Measurements from ENCODE around the gene OR2W3. TPM values are rescaled to one million over a fixed set of nuclear protein-coding genes. Genes with fewer than 3 reads are reported as not detected.

Gene OR2W3
- total and polyA plus RNA-seq, 2 of the 8 experiments (the other 6 are each of a cell fraction or from before 2014, with no cell fraction given): 0.12 to 1.1 TPM

DNA sequence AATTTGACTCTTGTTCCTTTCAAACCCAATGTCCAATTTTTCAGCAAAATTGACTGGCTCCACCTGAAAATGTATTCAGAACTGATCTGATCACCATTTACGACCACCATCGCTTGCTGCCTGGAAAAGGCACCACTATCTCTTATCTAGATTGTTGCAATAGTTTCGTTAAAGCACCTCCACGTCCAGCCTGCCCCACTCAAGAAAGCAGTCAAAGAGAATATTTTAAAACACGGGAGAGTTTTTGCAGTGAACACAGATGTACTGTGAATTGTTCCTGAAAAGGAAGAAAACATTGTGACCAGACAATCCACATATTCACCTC lies 49.7 kb upstream of the OR2W3 start:
- TF ChIP-seq GTF2F1 (IDR thresholded peaks at IDR 0.05; ENCODE audit: borderline replicate concordance, low read depth, low read length) (no peak), POU5F1 (IDR thresholded peaks at IDR 0.05; ENCODE audit: low read depth, low read length) (no peak), TAF7 (optimal IDR thresholded peaks at IDR 0.05; ENCODE audit: borderline replicate concordance, low read depth, low read length) (no peak), MAFK (IDR thresholded peaks at IDR 0.05; ENCODE audit: low read depth, low read length) (no peak), SP2 (IDR thresholded peaks at IDR 0.05; ENCODE audit: low read length) (no peak), EZH2 (IDR thresholded peaks at IDR 0.05; ENCODE audit: low read depth, low read length, severe bottlenecking) (no peak), KDM5A (IDR thresholded peaks at IDR 0.05; ENCODE audit: low read length) (no peak)
- Histone ChIP-seq H3K18ac (ENCODE audit: extremely low read depth, low read length) (no peak overlapping the region), H3K79me1 (ENCODE audit: low read depth, low read length) (no peaks in the 10 kb centered on the region), H3K27ac (ENCODE audit: low read depth, low read length) (no peak overlapping the region), H3K4me1 (replicated peaks in 1 of 4; ENCODE audit: control insufficient read depth in 3 of 4, insufficient read depth in 4 of 4, low read length in 3 of 4) (peaks cover 0 to 5% (median 0%) of the 10 kb centered on the region in 4 experiments; a peak in 1 of 7 replicates), H3K9ac (replicated peaks in 1 of 4; ENCODE audit: extremely low read depth in 1 of 4, low read depth in 3 of 4, low read length in 3 of 4) (no peak overlapping the region), H4K91ac (replicated peaks; ENCODE audit: insufficient read length, low read length) (no peak overlapping the region), H4K20me1 (replicated peaks in 1 of 2; ENCODE audit: control insufficient read depth in 1 of 2, insufficient read depth in 2 of 2, low read length in 2 of 2) (no peaks in the 10 kb centered on the region), H2BK20ac (ENCODE audit: low read length) (no peak overlapping the region), H3K14ac (ENCODE audit: insufficient read length) (no peak overlapping the region), H3K27me3 (replicated peaks in 1 of 4; ENCODE audit: control insufficient read depth in 3 of 4, extremely low read depth in 1 of 4, insufficient read depth in 3 of 4, low read length in 3 of 4) (no peaks in the 10 kb centered on the region), H3K4me3 (ENCODE audit: extremely low read depth in 1 of 4, insufficient read depth in 2 of 4, low read depth in 3 of 4, low read length in 4 of 4) (no peak overlapping the region), H2AK5ac (ENCODE audit: low read depth, low read length) (no peak overlapping the region), H3K4me2 (ENCODE audit: insufficient read depth in 1 of 2, low read depth in 2 of 2, low read length in 2 of 2) (no peak overlapping the region), H3K9me3 (ENCODE audit: insufficient read depth in 2 of 2, low read depth in 1 of 2, low read length in 1 of 2) (peaks cover 56 to 90% of the 10 kb centered on the region in 2 experiments), H2BK5ac (ENCODE audit: low read depth, low read length) (no peak overlapping the region), H3K56ac (replicated peaks; ENCODE audit: insufficient read length, low read depth, low read length) (no peak overlapping the region), H4K8ac (ENCODE audit: extremely low read depth, insufficient read depth, low read length) (no peak overlapping the region), H3K23ac (ENCODE audit: insufficient read length) (no peak overlapping the region), H3K79me2 (ENCODE audit: control insufficient read depth in 1 of 2, insufficient read depth in 2 of 2, low read length in 2 of 2) (no peaks in the 10 kb centered on the region), H3K4ac (replicated peaks; ENCODE audit: insufficient read length, low read depth, low read length) (no peak overlapping the region), H4K5ac (ENCODE audit: insufficient read length, low read depth, low read length) (no peak overlapping the region), H2BK120ac (replicated peaks; ENCODE audit: low read depth, low read length) (no peak overlapping the region), H2BK12ac (ENCODE audit: low read depth, low read length) (no peak overlapping the region), H3K23me2 (ENCODE audit: low read depth, low read length) (no peaks in the 10 kb centered on the region), H2AFZ (ENCODE audit: low read length) (no peak overlapping the region), H3K36me3 (ENCODE audit: control insufficient read depth in 2 of 4, insufficient read depth in 4 of 4, low read length in 3 of 4) (no peaks in the 10 kb centered on the region), H2BK15ac (ENCODE audit: low read length) (no peak overlapping the region)
- ChIA-PET POLR2A (ENCODE audit: partially characterized antibody) (no interaction called here), CTCF (ENCODE audit: partially characterized antibody) (no interaction called here)
- no peak for FAIRE-seq
- 80% methylated on average over 5 of the region's 5 CpGs; no CpG with 5 or more reads in 1 of the 2 experiments for WGBS, 2 experiments (ENCODE audit: extremely low coverage in 1 of 2, insufficient coverage in 1 of 2, insufficient read length in 1 of 2, insufficient replicate concordance in 2 of 2, low coverage in 1 of 2, low lambda C conversion rate in 2 of 2, missing lambda C conversion rate in 1 of 2)
- no peak for DNase-seq (ENCODE audit: low read depth in 1 of 2, low spot score in 2 of 2)

All from H1 (cell line).